ENCODE data around the gene SLC16A1.

DNA sequence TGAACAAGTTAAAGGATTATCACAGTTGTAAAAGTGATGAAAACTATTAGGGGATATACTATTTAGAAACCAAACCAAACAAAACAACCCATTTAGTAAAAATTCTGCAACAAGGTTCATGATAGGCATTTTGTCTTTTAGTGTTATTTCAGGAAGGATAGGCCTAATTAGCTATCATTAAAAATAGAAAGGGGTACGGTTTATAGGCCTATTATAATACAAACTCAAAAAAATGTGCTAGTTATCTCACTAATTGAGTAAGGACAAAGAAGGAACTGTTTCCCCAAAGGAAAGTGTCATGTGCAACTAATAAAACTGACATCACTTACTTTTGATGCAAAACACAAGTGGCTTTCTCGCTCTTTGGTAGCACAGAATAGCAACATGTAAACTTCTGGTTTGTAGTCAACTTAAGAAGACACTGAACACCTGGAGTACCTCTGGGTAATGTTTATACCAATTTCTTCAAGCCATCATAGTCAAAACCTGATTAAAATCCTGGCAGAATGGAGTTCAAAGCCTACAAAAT is 28.5 kb downstream of the SLC16A1 start:
- TF ChIP-seq POLR2A (IDR thresholded peaks at IDR 0.05) (no peak), EP300 (IDR thresholded peaks at IDR 0.05) (no peak)
- TF ChIP-seq, protein P1, sequence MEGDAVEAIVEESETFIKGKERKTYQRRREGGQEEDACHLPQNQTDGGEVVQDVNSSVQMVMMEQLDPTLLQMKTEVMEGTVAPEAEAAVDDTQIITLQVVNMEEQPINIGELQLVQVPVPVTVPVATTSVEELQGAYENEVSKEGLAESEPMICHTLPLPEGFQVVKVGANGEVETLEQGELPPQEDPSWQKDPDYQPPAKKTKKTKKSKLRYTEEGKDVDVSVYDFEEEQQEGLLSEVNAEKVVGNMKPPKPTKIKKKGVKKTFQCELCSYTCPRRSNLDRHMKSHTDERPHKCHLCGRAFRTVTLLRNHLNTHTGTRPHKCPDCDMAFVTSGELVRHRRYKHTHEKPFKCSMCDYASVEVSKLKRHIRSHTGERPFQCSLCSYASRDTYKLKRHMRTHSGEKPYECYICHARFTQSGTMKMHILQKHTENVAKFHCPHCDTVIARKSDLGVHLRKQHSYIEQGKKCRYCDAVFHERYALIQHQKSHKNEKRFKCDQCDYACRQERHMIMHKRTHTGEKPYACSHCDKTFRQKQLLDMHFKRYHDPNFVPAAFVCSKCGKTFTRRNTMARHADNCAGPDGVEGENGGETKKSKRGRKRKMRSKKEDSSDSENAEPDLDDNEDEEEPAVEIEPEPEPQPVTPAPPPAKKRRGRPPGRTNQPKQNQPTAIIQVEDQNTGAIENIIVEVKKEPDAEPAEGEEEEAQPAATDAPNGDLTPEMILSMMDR (IDR thresholded peaks at IDR 0.05): no peak

All from ovary (tissue), 3 donors.